ENCODE measurements around the gene ZBTB24.
A peak's percentile ranks its signal among the peaks of the same experiment; 100 is the strongest.

ZBTB24 gene

GRCh38 chr6:109482905-109483734, at the start of gene ZBTB24:
TSS of gene ZBTB24 (minus strand) at chr6:109483219. CDS start at chr6:109482026, 1,193 bp downstream.
- peak within 1 kb of the TSS; percentile 66 for H3K4me3 ChIP-seq (ENCODE audit: low read length)
- DNase-seq (ENCODE audit: low read depth), result peak; percentile 48
- TF ChIP-seq CTCF (conservative IDR thresholded peaks at IDR 0.05; ENCODE audit: low read depth, low read length), result no peak

- no peak for TF ChIP-seq CTCF (conservative IDR thresholded peaks at IDR 0.05; ENCODE audit: low read depth, low read length)
- no peak for DNase-seq (ENCODE audit: low read depth)
- no peak overlapping the region for H3K4me3 ChIP-seq (ENCODE audit: low read length)
Measured at GRCh38 chr6:109531446-109531845, 48.4 kb upstream of the ZBTB24 start.

GRCh38 chr6:109527989-109528388, 45.0 kb upstream of the ZBTB24 start:
- H3K4me3 ChIP-seq (ENCODE audit: low read length), result no peak overlapping the region
- no peak for DNase-seq (ENCODE audit: low read depth)
- TF ChIP-seq CTCF (conservative IDR thresholded peaks at IDR 0.05; ENCODE audit: low read depth, low read length), result peak; percentile 50

GRCh38 chr6:109526905-109527628, 44.0 kb upstream of the ZBTB24 start:
- peak; percentile 71 for TF ChIP-seq CTCF (conservative IDR thresholded peaks at IDR 0.05; ENCODE audit: low read depth, low read length)
- peak; percentile 30 for DNase-seq (ENCODE audit: low read depth)

GRCh38 chr6:109524129-109524528, 41.1 kb upstream of the ZBTB24 start:
- no peak for TF ChIP-seq CTCF (conservative IDR thresholded peaks at IDR 0.05; ENCODE audit: low read depth, low read length)
- no peak for DNase-seq (ENCODE audit: low read depth)
- H3K4me3 ChIP-seq (ENCODE audit: low read length), result no peak overlapping the region

More at GRCh38 chr6:109526905-109527628, 44.0 kb upstream of the ZBTB24 start:
- H3K4me3 ChIP-seq (ENCODE audit: low read length), result no peak overlapping the region

GRCh38 chr6:109523478-109523877, 40.5 kb upstream of the ZBTB24 start:
- TF ChIP-seq CTCF (conservative IDR thresholded peaks at IDR 0.05; ENCODE audit: low read depth, low read length), result no peak
- H3K4me3 ChIP-seq (ENCODE audit: low read length), result no peak overlapping the region
- no peak for DNase-seq (ENCODE audit: low read depth)
